HepG2 (cell line): Measurements from ENCODE around the gene TTC39C. TPM values are rescaled to one million over a fixed set of nuclear protein-coding genes. Genes with fewer than 3 reads are reported as not detected.

Source experiments
- ATAC-seq: fragments of 200-7000 bp; cut with Tn5 transposase; 3 replicates; pipeline ENCODE4 v1.9.1; 2020; ENCODE audit warnings: mild to moderate bottlenecking, moderate library complexity
- BruUV-seq: library from RNA; stranded (reverse); fragments of 400-500 nt; replicated peaks from 2 replicates; lab custom pipeline; 2021; lab: Mats Ljungman, UMichigan
- CTCF ChIA-PET: fragments of 300-600 bp; formaldehyde crosslinking; extraction: SDS; loops from one replicate; lab custom pipeline; 2021; ENCODE audit warnings: low total read pairs, inconsistent platforms, low intra/inter-chr PET ratio; lab: Yijun Ruan, JAX
- POLR2A ChIA-PET: fragments of 350-600 bp; sonication (Branson Sonifier 250); formaldehyde crosslinking; loops from one replicate; lab custom pipeline; 2020; ENCODE audit warnings: antibody characterized with exemption, inconsistent platforms; lab: Yijun Ruan, JAX
- DNase-seq: peaks from one replicate; pipeline ENCODE4 v3.0.0-alpha.2; 2015; ENCODE audit warnings: low spot score
- FAIRE-seq: peaks from 3 replicates; lab custom pipeline; 2011; peaks lifted over from hg19 to GRCh38; lab: Jason Lieb, UNC
- H2AFZ ChIP-seq: one replicate; pipeline ENCODE4 v1.6.1; 2011; ENCODE audit warnings: low read length, inconsistent platforms
- H3K27ac ChIP-seq: fragments of 300-600 bp; 3 replicates; pipeline ENCODE4 v1.8.0; 2011; ENCODE audit warnings: mixed run types, mild to moderate bottlenecking, mixed read lengths, low read length, inconsistent platforms; ENCODE audit not compliant: insufficient read depth; ENCODE audit errors: extremely low read length
- H3K27me3 ChIP-seq, 2 experiments: fragments of 200-600 bp in 1 of 2; 2 replicates in 1 of 2; 3 replicates in 1 of 2; pipeline versions ENCODE4 v1.6.0 to v1.8.0; 2011; ENCODE audit warnings: low read length in 2 of 2, mild to moderate bottlenecking in 2 of 2, moderate library complexity in 2 of 2, inconsistent platforms in 1 of 2; ENCODE audit not compliant: insufficient read depth in 2 of 2, control insufficient read depth in 1 of 2
- H3K36me3 ChIP-seq, 2 experiments: fragments of 200-600 bp in 1 of 2; replicated peaks in 1 of 2; 2 replicates in 1 of 2; 3 replicates in 1 of 2; pipeline versions ENCODE4 v1.5.1 to v1.8.0; 2011; ENCODE audit warnings: low read length in 2 of 2, inconsistent platforms in 1 of 2; ENCODE audit not compliant: insufficient read depth in 2 of 2, control insufficient read depth in 1 of 2
- H3K4me1 ChIP-seq: 2 replicates; pipeline ENCODE4 v1.5.1; 2012; ENCODE audit warnings: low read length, inconsistent platforms; ENCODE audit not compliant: insufficient read depth
- H3K4me2 ChIP-seq: 2 replicates; pipeline ENCODE4 v1.6.0; 2011; ENCODE audit warnings: low read depth, low read length, inconsistent platforms
- H3K4me3 ChIP-seq, 3 experiments: fragments of 200-600 bp in 1 of 3; sonication (generic), shearing (Covaris generic) in 1 of 3; replicated peaks in 1 of 3; 2 replicates each; pipeline ENCODE4 v1.5.1; 2011 to 2016; ENCODE audit warnings: low read length in 3 of 3, inconsistent platforms in 2 of 3, low read depth in 2 of 3, mild to moderate bottlenecking in 2 of 3, control low read depth in 1 of 3, mixed read lengths in 1 of 3; ENCODE audit not compliant: insufficient read depth in 1 of 3
- H3K79me2 ChIP-seq: one replicate; pipeline ENCODE4 v1.6.1; 2011; ENCODE audit warnings: low read length, inconsistent platforms; ENCODE audit not compliant: insufficient read depth
- H3K9ac ChIP-seq: 2 replicates; pipeline ENCODE4 v1.6.0; 2011; ENCODE audit warnings: mild to moderate bottlenecking, low read depth, low read length, inconsistent platforms; ENCODE audit not compliant: insufficient read depth
- H3K9me3 ChIP-seq: 2 replicates; pipeline ENCODE4 v1.5.1; 2012; ENCODE audit warnings: mild to moderate bottlenecking, low read length
- H4K20me1 ChIP-seq: 2 replicates; pipeline ENCODE4 v1.6.0; 2011; ENCODE audit warnings: inconsistent platforms, mild to moderate bottlenecking, low read length, moderate library complexity; ENCODE audit not compliant: insufficient read depth
- KDM5B ChIP-seq: sonication (generic); formaldehyde crosslinking; IDR thresholded peaks from 2 replicates; pipeline ENCODE4 v1.4.0; 2020; ENCODE audit warnings: missing genetic modification reagents, mild to moderate bottlenecking, borderline replicate concordance
- MED1 ChIP-seq: sonication (generic); formaldehyde crosslinking; IDR thresholded peaks from 2 replicates; pipeline ENCODE4 v1.4.0; 2020; ENCODE audit warnings: missing genetic modification reagents
- MIER3 ChIP-seq: IDR thresholded peaks from 2 replicates; pipeline ENCODE4 v1.6.1; 2016; ENCODE audit warnings: missing compliant biosample characterization, borderline replicate concordance
- PPARG ChIP-seq: conservative IDR thresholded peaks from 2 replicates; pipeline ENCODE4 v1.6.1; 2016; ENCODE audit warnings: missing biosample characterization, missing genetic modification reagents
- TARDBP ChIP-seq: sonication (generic); formaldehyde crosslinking; IDR thresholded peaks from 2 replicates; pipeline ENCODE4 v1.8.0; 2022; ENCODE audit warnings: mild to moderate bottlenecking, missing genetic modification reagents
- TOE1 ChIP-seq: sonication (generic); formaldehyde crosslinking; IDR thresholded peaks from 2 replicates; pipeline ENCODE4 v1.4.0; 2020; ENCODE audit warnings: mild to moderate bottlenecking, missing genetic modification reagents
- ZHX2 ChIP-seq, 2 experiments: sonication (generic) in 1 of 2; formaldehyde crosslinking in 1 of 2; IDR thresholded peaks; 2 replicates each; pipeline versions ENCODE4 v1.6.1 to v1.9.0; 2014 to 2022; ENCODE audit warnings: antibody characterized with exemption in 1 of 2, borderline replicate concordance in 1 of 2, inconsistent platforms in 1 of 2, low read depth in 1 of 2, missing genetic modification reagents in 1 of 2
- ZNF296 ChIP-seq: sonication (generic); formaldehyde crosslinking; conservative IDR thresholded peaks from 2 replicates; pipeline ENCODE4 v1.5.0; 2020; ENCODE audit warnings: mild to moderate bottlenecking, missing genetic modification reagents
- ZNF318 ChIP-seq: sonication (generic); formaldehyde crosslinking; IDR thresholded peaks from 2 replicates; pipeline ENCODE4 v1.4.0; 2020; ENCODE audit warnings: mild to moderate bottlenecking, missing genetic modification reagents
- WGBS: methylation state at CpG from one replicate; pipeline ENCODE4 v1.1.6; 2017; ENCODE audit warnings: low lambda C conversion rate; 5-methylcytosine and 5-hydroxymethylcytosine counted together
- in situ Hi-C: cut with HindIII; loops from 2 replicates; pipeline ENCODE4 v1.10.0; 2017; ENCODE audit warnings: low pct_unique_long_range_greater_than_20kb; ENCODE audit not compliant: extremely low pct_ligation_motif_present
- intact Hi-C: fragments of 100-400 bp; cut with micrococcal nuclease; formaldehyde crosslinking; loops from one replicate; pipeline ENCODE4 v1.10.0; 2022; ENCODE audit not compliant: unreplicated experiment
- polyA plus RNA-seq, 8 experiments: library from polyadenylated mRNA; depleted of rRNA in 3 of 8; stranded (reverse) in 7 of 8; unstranded in 1 of 8; fragments of >200 nt; fragmentation: Illumina TruSeq in 4 of 8; extraction: Trizol in 4 of 8; gene quantifications; 2 replicates each; pipeline versions ENCODE4 v1.2.1 to v1.2.3, GENCODE V29; 2011 to 2016; ENCODE audit warnings: low read depth in 4 of 8, missing spikeins in 1 of 8, mixed read lengths in 1 of 8; ENCODE audit not compliant: insufficient read depth in 1 of 8
- total RNA-seq, 5 experiments: library from RNA; depleted of rRNA; stranded (reverse); fragments of >200 nt; fragmentation: Illumina TruSeq; extraction: Trizol; gene quantifications; 2 replicates each; pipeline ENCODE4 v1.2.3, GENCODE V29; 2016; ENCODE audit warnings: low read depth in 1 of 5

The TTC39C gene
- total and polyA plus RNA-seq, 2 of the 13 experiments (the other 11 are each of a cell fraction or from before 2014, with no cell fraction given) = 19.1 to 25.9 TPM

DNA sequence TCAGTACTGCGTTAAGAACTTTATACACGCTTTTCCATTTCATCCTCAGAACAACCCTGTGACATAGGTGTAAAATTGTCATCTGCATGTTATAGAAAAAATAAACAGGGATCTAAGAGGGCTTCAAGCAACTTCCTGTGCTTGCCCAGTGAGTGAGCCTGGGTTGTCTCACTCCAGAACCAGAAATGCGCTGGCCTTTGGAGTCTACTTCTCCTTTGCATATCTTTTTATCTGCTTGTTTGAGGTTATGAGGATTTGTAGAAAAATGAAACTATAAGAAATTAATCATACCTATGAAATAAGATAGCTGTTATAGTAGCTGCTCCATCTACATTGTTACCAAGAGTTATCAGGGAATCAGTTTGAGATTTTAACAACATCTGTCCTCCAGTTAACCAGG is 69.0 kb downstream of the TTC39C start:
- Histone ChIP-seq H3K4me3 (no peak overlapping the region), H4K20me1 (no peaks in the 10 kb centered on the region), H3K27ac (no peak overlapping the region), H3K4me2 (no peak overlapping the region), H3K27me3 (no peaks in the 10 kb centered on the region), H3K4me1 (no peaks in the 10 kb centered on the region), H3K79me2 (no peaks in the 10 kb centered on the region), H3K36me3 (peaks cover 0 to 3% of the 10 kb centered on the region in 2 experiments; a peak in 1 of 5 replicates), H3K9ac (no peak overlapping the region), H3K9me3 (no peaks in the 10 kb centered on the region), H2AFZ (no peak overlapping the region)
- intact Hi-C loops (no loop called here), in situ Hi-C loops (no loop called here)
- BruUV-seq = no TSS peak
- 87% methylated on average over 3 of the region's 3 CpGs for WGBS
- no peak for ATAC-seq
- ChIA-PET CTCF (no interaction called here), POLR2A (no interaction called here)
- no peak for DNase-seq
- TF ChIP-seq ZNF318 (no peak), ZHX2 (IDR thresholded peaks at IDR 0.05; ENCODE audit: low read depth) (no peak), ZHX2 (CRISPR knock-in tag; IDR thresholded peaks at IDR 0.05; ENCODE audit: borderline replicate concordance) (no peak), MED1 (no peak), ZNF296 (CRISPR knock-in tag) (no peak), MIER3 (CRISPR knock-in tag) (no peak), TOE1 (CRISPR knock-in tag) (no peak), TARDBP (CRISPR knock-in tag) (no peak), KDM5B (no peak), PPARG (CRISPR knock-in tag) (no peak)
- no peak for FAIRE-seq
